Loucy (cell line): ENCODE data around the gene IVNS1ABP.

ENCODE experiments used
- EZH2phosphoT487 ChIP-seq: fragments of 200-600 bp; IDR thresholded peaks from 2 replicates; pipeline ENCODE4 v1.6.1; 2018; ENCODE audit warnings: antibody characterized with exemption, mild to moderate bottlenecking, moderate library complexity, borderline replicate concordance
- TF ChIP-seq, protein P1 (sequence below): fragments of 200-600 bp; sonication (generic); conservative IDR thresholded peaks from 2 replicates; pipeline ENCODE4 v1.5.1; 2014; ENCODE audit warnings: mild to moderate bottlenecking, antibody characterized with exemption, low read length

DNA sequence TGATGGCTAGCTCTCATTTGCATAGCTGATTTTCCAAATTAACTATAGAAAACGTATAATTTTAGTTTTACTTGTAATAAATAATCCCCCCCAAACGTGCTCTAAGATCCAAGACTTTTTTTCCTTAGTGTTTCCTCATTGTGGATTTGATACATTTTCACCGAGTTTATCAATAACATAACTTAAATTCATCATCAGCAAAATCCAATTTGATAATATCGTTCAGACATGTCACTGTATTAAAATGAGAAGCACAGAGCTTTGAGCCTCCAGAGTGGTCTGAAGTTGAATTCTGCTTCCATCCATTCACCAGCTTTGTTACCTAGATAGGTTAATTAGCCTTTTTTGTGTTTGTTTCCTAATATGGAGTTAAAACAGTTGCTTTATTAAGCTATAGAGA, 51.7 kb downstream of the IVNS1ABP start:
- TF ChIP-seq, protein P1, sequence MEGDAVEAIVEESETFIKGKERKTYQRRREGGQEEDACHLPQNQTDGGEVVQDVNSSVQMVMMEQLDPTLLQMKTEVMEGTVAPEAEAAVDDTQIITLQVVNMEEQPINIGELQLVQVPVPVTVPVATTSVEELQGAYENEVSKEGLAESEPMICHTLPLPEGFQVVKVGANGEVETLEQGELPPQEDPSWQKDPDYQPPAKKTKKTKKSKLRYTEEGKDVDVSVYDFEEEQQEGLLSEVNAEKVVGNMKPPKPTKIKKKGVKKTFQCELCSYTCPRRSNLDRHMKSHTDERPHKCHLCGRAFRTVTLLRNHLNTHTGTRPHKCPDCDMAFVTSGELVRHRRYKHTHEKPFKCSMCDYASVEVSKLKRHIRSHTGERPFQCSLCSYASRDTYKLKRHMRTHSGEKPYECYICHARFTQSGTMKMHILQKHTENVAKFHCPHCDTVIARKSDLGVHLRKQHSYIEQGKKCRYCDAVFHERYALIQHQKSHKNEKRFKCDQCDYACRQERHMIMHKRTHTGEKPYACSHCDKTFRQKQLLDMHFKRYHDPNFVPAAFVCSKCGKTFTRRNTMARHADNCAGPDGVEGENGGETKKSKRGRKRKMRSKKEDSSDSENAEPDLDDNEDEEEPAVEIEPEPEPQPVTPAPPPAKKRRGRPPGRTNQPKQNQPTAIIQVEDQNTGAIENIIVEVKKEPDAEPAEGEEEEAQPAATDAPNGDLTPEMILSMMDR: no peak
- TF ChIP-seq EZH2phosphoT487: no peak
